ENCODE results near the gene YWHAH. TPM values are rescaled to one million over a fixed set of nuclear protein-coding genes. Genes with fewer than 3 reads are reported as not detected.
A peak's percentile ranks its signal among the peaks of the same experiment; 100 is the strongest.
"Not testable (repeated sequence)": the region's sequence is repeated elsewhere in the genome, so short reads cannot be mapped to it uniquely, and the experiment has no call there.

Gene YWHAH
- total RNA-seq, 1 donor from 2014 or later: 40.2 TPM

DNA sequence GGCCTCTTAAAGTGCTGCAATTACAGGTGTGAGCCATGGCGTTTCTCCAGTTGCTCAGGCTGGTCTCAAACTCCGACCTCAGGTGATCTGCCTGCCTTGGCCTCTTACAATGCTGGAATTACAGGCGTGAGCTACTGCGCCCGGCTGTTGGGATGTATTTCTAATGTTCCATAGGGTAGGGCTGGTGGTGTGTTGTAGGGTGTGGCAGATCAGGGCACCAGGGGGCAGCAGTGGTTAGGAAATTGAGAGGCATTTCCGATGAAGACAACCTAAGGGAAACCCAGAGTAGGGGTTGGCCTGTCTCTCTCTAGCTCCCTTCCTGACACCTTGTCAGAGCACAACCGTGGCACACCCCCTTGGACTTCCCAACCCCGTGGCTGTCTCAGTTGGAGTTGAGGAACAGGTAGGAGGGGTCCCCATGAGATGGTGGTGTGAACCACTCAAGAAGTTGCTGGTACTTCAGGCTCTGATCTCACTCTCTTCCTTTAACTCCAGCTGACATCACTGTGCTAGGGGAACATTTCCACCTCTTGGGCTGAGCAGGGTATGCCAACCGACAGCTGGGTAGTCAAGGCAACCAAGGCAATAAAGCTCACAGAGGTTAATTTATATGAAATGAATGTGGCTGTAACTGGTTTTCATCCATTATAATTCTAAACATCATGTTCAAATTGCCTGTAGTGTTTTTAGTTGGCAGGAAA is 33.0 kb downstream of the YWHAH start:
- peak; percentile 75 for ATAC-seq
- peak; percentile 77 for DNase-seq (ENCODE audit: low spot score)

DNA sequence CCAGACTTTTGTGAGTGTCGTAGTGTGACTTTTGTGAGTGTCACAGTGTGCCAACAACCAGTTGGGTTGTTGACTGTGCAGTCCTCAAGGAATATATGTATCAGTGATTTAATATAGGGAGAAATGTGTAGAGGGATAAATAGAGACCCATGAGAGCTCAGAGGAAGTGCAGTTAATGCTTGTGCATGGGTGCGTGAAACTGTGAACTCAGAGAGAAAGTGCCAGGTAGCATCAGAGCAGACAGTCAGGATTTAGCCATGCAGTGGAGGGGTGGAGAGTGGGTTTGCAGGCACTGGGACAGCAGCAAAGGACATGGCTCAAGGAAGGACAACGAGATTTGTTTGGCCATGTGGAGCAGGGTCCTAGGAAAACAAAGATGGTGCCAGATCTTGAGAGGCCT is 33.6 kb downstream of the YWHAH start:
- DNase-seq (ENCODE audit: low spot score) (no peak), ATAC-seq (no peak)

DNA sequence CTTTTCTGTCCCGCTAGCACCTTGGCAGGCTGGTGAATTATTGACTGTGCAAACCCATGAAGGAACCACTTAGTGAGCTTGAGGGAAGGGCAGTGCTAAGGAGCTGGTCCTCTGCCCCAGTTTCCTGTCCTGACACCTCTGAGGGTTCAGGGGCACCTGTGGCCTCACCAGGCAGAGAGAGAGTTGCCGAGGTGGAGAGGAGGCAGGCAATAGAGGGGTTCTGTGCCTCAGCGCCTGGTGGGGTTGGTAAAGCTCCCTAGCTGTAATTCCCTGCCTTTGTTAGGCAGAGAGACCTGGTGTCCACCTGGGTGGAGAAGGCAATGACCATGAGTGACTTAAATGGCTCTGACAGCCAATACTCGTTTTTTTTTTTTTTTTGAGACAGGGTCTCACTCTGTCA is 36.3 kb downstream of the YWHAH start:
- ATAC-seq: no peak
- no peak for DNase-seq (ENCODE audit: low spot score)

DNA sequence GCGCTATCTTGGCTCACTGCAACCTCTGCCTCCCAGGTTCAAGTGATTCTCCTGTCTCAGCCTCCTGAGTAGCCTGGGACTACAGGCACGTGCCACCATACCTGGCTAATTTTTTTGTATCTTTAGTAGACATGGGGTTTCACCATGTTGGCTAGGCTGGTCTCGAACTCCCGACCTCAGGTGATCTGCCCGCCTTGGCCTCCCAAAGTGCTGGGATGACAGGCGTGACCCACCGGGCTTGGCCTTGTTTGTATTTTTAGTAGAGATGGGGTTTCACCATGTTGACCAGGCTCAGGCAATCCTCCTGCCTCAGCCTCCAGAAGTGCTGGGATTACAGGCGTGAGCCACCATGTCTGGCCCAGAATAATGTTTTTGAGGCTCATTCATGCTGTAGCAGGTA is 37.6 kb downstream of the YWHAH start:
- DNase-seq (ENCODE audit: low spot score); ATAC-seq: not testable (repeated sequence)

DNA sequence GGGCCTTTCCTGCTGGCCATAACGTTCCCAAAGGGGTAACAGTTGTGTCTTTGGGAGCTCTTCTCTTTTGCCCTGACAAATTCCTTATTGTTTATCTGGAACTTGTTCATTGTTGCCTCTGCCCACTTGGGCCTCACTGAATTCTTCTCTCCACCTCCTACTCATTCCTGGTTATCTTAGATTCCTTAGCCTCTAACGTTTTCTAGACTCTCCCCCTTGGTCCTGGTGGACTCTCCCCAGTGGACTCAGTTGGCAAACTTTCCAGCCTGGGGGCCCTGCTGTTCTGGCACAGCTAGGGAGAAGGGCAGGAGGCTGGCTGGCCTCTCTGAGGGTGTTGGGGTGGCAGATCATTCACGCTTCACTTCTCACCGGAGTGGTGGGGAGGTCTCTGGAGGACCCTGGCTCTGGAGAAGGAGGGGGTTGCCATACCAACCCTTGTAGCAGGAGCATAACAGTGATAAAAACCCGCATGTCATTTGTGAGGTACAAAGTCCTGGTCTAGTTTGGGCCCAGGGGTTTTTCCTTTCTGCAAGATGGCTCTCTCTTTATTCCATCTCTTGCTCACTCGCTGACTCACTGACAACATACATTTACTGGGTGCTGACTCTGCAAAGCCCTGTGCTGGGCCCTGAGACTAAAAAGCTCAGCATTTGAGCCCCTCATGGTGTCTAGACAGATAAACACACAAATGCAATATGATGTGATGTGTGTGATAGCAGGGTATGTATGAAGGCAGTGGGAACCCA is 39.7 kb downstream of the YWHAH start:
- no peak for ATAC-seq

DNA sequence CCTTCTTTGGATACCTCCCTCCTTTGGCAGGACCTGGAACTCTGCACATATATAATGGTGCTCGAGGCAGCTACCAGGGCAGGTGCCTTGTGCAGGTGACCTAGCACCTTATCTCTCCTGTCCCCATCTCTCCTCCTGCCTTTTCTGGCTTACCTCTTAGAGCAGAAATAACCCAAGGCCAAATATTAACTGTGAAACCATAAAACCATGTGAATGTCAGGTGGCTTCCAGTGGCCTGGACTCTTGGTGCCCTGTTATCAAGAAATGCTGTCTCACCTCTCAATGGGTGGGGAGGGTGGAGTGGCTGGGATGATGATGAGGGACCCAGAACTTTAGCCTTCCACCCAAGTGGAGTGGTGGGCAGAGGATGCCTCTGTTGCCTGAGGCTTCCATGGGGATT is 42.9 kb downstream of the YWHAH start:
- DNase-seq (ENCODE audit: low spot score) (no peak), ATAC-seq (no peak)

More for the DNA sequence above, 39.7 kb downstream of the YWHAH start:
- no peak for DNase-seq (ENCODE audit: low spot score)

DNA sequence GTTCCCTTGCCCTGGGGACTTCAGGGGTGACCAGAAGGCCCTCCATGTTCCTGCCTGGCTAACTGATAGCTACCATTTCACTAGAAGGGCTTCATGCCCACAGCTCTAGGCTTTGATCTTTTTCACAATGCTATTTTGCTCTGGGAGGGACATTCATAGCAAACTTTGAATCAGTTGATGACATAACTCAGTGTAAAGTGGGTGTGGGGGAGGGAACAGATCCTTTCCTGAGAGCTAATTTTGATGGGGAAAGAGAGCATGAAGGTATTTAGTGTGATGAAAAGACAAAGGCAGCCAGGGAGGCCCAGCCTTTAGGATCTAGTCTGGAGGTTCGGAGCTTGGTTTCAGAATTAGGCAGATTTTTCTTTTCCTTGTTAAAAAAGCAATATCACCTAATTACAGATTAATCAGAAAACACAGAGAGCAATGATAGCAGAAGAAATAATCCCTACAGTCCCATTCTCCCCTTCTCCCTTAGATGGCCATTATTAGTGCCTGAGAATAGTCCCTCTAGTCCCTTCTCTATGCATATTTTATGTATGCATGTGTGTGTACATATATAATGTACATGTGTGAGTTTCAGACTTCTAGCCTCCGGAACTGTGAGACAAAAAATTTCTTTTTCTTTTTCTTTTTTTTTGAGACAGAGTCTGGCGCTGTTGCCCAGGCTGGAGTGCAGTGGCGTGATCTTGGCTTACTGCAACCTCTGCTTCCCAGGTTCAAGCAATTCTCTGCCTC is 46.9 kb downstream of the YWHAH start:
- no peak for DNase-seq (ENCODE audit: low spot score)
- no peak for ATAC-seq

DNA sequence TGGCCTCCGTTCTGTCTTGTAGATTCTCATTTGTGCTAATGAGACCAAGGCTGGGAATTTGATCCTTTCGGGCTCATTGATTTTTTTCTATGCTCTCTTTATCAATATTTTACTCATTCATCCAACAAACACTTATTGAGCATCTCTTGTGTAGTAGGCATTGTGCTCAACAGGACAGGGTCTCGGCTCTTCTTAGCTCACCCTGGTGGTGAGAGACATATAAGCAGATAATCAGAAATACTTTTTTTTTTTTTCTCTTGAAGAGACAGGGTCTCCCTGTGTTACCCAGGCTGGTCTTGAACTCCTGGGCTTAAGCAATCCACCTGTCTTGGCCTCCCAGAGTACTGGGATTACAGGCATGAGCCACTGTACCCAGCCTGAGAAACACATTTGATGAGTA is 50.7 kb downstream of the YWHAH start:
- DNase-seq (ENCODE audit: low spot score) (no peak), ATAC-seq (no peak)

DNA sequence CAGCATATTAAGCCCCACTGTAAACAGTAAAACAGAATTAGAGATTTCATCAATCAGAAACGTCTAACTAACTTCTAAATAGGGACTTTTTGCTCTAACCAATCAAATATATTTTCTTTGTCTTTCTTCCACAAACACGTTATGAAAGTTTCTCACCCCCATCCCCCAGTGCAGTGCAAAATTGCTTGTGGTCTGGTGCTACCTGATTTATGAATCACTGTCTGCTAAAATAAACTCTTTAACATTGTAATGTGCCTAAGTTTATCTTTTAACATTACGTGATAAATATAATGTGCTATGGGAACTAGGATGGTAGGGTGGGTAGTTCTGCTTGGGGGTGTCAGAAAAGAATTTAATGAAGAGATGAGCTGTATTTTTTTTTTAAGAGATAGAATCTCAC is 51.5 kb downstream of the YWHAH start:
- ATAC-seq (no peak), DNase-seq (ENCODE audit: low spot score) (no peak)

DNA sequence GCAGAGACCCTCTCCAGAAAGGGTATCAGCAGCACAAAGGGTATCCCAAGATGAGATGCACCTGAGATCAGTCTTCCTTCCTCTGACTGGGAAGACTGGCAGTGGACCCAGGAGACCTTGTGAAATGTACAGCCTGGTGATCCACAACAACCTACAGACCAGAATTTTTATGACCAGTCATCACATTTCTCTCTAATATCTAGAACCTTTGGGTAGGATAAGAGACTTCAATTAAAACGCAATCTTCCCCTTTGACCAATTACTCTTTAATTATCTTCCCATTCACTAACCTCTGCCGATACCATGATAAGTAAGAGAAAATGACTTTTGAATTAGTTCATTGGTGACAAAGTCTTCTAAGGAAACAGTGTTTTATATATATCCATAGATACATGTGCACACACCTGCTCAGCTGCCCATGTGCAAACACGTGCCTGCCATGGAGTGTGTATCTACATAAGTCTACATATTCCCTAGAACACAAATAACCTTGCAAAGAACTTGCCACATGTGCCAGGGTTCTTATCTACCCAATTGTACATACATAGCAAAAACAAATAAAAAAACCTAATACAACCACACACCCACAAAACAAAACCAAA is 54.5 kb downstream of the YWHAH start:
- DNase-seq (ENCODE audit: low spot score): no peak
- no peak for ATAC-seq

DNA sequence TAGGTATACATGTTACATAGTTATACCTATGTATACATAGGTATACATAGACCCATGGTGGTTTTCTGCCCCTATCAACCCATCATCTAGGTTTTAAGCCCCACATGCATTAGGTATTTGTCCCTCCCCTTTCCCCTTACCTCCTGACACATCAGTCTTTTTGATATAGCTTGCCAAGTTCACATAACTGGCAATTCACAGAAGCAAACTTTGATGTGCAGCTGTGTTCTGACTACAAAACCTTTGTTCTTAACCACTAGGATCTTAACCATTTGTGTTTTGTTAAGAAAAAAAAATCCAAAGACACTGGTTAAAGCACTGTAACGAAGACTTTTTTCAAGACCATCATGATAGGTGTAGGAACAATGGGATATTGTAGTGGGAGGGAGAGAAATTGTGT is 55.8 kb downstream of the YWHAH start:
- DNase-seq (ENCODE audit: low spot score) (no peak), ATAC-seq (no peak)

DNA sequence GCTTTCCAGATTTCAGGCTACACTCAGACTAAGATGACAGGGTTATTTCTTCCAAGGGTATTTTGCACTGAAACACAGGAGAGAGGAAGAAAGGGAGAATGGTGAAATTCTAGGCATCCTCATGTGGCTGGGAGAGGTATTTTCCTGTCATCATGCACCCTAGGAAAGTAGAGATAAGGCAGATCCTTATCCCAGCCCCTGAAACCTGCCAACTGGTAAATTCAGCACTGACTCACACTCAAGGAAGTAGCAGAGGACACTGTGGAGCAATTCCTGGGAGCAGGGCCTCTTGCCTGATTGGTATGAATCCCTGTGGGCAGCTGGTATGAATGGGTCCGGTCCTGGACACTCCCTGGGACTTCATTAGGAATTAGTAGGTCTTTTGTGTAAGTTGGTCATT is 61.1 kb downstream of the YWHAH start:
- ATAC-seq (no peak), DNase-seq (ENCODE audit: low spot score) (no peak)

Other genes starting within 250 kb of the YWHAH start
- gene PRR14L, start 194.4 kb upstream of the YWHAH start, total RNA-seq: 19.5 TPM
- gene DEPDC5, start 190.5 kb upstream of the YWHAH start, total RNA-seq: 18.1 TPM
- gene SLC5A1, start 98.7 kb downstream of the YWHAH start, total RNA-seq: 1.9 TPM
- gene C22orf42, start 214.8 kb downstream of the YWHAH start, total RNA-seq: not detected

All from left lobe of liver (tissue), 2 donors.